Measurements from ENCODE around the gene NACC2.
"Not testable (repeated sequence)": the region's sequence is repeated elsewhere in the genome, so short reads cannot be mapped to it uniquely, and the experiment has no call there.

NACC2 gene

DNA sequence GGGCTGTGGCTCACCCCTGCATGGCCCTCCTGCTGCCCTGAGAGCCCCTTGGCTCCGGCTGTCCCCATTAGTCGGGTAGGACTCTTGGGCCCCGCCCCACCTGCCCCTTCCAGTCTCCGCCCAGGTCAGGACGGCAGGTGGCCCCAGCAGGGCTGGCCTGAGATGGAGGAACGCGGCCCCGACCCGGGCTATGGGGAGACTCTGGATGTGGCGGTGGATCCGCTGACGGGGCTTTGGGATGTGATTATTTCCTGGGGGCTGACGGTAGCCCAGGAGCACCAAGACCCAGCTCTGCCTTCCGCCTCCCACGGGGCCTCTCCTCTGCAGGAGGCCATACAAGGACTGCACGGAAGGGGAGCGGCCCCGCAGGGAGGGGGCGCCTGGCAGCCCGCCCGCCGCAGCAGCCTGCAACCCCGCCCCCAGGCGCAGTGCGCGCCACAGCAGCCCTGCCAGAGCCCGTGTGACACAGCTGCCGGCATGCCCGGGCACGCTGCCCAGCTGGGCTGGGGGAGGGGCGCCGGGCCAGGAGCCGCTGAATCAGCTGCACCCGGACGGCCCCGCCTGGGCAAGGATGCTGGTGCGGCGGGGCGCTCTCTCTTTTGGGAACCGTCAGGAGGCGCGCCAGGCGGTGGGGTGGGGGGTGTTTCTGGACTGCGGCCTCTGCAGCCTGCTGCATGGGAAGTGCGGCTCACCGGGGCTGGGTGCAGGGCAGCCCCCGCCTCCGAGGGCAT lies 14.4 kb upstream of the NACC2 start:
- peak; percentile 91 for DNase-seq

DNA sequence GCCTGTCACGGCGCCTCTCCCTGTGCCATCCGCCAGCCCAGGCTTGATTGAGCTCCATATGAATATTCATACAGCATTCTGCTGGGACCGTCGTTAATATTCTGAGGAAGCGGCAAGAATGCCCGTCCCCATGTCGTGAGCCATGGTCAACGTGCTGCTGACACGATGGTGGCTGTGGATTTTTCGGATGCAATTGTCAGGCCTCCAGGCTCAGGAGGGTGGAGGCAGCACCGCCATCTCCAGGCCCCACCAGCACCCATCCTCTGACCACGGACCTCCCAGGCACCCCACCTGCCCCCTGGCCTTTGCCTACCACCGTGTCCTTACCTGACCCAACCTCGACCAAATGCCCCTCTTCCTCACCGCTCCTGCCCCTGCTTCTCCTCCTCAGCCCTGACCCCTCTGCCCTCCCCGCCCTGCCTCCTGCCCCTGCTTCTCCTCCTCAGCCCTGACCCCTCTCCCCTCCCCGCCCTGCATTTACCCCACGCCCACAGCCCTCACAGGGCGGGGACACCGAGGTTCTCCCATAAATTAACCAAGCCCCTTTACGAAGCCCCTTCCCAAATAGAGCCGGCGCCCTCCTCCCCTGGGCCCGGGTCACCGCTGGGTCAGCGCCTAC lies 13.7 kb upstream of the NACC2 start:
- no peak for DNase-seq

DNA sequence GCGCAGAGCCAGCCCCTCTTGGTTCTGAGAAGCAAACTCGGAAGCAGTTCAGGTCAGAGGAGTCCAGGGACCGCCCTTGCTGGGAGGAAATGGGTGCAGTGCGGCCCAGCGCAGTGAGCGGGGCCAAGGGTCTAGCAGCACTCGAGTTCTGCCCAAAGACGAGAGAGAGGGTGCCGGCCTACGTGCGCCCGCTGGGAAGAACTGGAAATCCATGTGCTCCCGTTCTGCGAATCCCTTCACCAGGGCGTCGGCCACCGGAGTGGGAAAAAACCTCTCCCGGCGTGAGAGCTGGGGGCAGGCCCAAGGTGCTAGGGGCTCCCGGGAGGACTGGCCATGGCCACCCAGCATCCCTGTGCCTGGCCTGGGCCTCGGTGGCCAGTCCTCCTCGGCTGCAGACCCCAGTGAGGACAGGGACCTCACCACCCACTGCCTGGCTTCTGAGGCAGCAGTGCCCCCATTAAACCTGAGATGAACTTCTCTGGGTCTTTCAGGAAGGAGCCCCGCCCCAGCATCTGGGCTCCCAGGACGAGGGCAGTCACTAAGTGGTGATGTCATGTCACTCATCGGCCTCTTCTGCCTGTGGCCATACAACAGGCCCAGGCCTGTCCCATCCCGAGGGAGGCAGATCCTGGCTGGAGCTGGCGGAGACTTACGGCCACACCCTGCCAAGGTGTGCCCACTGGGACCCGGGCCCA lies 13.0 kb upstream of the NACC2 start:
- peak; percentile 32 for DNase-seq

DNA sequence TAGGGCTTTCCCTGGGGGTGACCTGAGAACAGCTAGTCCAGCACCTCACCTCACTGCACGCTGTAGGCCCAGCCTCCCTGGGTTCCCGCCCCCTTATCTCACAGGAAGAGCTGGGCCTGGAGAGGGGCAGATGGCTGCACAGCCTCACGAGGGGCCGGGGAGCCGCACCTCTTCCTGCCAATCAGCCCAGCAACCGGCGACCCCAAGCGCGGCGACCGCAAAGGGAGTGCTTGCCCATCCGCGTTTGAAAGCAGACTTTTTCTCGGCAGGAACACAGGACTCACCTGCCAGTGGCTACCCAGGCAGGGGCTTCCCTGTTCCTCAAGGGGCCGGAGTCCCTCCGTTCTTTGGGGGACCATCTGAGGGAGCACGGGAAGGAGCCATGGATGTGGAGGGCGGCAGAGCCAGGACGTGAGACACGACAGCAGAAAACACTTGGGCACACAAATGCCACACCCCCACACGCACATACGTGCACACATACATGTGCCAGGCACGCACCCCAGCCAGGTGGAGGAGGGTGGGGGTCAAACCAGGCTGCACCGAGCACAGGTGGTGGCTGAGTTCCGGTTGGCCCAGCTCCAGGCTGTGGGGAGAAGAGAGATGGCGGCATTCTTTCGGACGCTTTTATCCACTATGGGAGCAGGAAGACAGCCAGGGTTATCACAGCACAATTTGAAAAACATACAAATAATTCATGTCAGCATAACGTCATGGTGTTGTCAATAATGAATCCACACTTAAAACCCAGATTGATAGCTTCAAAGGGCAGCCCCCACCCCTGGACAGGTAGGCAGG lies 12.3 kb upstream of the NACC2 start:
- no peak for DNase-seq

DNA sequence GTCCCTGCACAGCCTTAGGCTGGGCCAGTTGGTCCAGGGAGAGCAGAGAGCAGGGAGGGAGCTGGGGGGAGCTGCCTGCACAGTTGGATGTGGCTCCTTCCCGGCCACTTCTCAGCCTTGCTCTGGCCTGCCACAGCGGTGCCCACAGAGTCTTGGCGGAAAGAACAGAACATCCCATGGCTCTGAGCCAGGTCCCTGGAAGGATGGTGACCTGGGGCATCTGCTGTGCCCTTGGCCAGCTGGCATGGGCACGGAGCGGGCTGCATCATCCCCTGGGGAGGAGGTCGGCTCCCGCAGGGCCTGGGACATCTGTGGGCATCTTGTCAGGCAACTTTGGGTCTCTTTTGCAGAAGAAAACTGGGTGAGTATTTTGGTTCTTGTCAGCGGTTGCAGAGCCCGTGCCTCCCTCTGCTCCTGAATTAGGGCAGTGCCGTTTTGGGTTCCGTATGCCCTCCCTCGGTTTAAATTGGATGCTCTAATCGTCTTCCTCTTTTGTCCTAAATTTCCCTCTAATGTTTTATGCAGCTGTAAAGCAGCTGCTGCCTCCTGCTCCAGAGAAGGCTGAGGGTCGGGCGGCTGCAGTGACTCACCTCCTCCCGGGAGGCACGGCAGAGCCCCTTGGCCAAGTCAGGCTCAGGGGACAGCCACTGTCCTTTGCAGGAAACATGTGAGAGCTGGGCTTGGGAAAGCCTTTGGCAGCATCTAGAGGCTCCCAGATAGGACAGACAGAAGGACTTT lies 10.5 kb upstream of the NACC2 start:
- no peak for DNase-seq

DNA sequence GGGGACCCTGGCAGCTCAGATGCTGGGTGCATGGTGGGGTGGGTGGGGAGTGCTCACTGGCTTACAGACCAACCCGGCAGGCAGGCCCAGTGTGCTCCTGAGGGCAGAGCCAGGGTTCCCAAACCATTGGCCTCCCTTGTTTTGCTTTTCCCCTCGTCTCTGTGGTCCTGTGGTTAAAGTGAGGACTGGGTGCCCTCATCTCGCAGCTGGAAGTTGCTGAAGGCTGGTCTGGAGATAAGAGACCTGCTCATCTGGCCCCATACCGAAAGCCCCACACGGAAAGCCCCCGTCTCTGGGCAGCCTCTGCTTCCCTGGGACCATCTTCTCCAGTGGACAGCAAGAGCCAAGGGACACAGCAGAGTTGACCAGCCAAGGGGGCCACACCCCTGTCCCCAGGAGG lies 9.8 kb upstream of the NACC2 start:
- no peak for DNase-seq

DNA sequence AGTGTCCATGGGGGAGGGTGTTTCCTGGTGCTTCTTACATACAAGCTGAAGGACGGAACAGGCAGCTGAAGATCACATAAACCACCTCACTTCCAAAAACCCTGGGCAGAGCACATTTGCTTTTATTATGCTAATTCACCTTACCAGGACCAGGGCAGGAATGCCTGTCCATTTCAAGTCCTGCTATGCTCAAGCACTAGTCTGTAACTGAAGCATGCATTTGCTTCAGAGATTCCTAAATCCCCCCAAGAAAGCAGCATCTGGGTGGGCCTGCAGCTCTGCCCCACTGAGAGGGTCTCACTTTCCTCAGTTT lies 9.4 kb upstream of the NACC2 start:
- DNase-seq, result no peak

DNA sequence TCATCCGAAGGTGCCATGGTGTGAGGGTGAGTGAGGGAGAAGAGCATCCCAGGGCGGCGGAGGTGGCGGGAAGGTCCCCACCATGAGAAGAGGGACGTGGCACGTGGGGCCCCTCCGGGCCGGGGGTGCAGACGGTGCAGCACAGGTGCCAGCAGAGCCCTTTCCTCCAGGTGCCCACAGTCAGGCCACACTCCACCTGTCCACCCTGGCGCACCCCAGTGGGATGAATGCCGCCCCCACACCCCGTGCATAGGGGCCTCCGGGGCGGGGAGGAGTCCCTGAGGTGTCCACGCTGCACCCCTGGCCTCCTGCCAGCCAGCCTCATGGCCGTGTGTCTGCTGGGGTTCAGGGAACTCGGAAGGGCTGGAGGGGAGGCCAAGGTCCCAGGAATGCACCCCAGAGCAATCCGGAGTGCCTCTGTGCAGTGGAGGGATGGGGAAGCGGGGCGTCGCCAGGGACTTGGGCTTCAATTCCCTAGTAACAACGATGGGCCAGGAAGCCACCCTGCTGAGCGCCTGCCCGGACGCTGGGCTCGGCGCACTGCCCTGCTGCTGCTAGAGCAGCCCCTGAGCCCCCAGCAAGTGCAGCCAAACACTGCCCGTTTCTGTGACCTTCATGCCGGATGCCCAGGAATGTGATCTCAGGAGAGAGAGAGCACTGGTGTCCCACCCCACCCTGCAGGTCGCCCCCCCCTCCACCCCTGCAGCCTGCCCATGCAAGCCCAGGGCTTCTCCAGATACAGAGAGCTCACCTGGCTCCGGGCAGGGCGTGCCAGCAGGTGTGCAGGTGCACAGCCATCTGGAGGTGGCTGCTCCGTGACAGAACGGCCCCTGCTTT lies 8.8 kb upstream of the NACC2 start:
- peak; percentile 91 for DNase-seq

DNA sequence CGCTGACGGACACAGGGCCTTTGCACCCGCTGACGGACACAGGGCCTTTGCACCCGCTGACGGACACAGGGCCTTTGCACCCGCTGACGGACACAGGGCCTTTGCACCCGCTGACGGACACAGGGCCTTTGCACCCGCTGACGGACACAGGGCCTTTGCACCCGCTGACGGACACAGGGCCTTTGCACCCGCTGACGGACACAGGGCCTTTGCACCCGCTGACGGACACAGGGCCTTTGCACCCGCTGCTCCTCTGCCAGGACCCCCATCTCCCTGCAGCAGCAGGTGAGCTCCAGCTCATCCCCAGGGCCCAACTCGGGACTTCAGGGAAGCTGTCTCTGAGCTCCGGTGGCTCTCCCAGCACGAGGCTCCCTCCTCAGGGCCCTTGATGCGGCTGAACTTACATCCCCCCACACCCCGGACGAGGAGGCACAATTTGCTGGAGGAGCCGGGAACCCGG lies 6.6 kb upstream of the NACC2 start:
- DNase-seq, result not testable (repeated sequence)

DNA sequence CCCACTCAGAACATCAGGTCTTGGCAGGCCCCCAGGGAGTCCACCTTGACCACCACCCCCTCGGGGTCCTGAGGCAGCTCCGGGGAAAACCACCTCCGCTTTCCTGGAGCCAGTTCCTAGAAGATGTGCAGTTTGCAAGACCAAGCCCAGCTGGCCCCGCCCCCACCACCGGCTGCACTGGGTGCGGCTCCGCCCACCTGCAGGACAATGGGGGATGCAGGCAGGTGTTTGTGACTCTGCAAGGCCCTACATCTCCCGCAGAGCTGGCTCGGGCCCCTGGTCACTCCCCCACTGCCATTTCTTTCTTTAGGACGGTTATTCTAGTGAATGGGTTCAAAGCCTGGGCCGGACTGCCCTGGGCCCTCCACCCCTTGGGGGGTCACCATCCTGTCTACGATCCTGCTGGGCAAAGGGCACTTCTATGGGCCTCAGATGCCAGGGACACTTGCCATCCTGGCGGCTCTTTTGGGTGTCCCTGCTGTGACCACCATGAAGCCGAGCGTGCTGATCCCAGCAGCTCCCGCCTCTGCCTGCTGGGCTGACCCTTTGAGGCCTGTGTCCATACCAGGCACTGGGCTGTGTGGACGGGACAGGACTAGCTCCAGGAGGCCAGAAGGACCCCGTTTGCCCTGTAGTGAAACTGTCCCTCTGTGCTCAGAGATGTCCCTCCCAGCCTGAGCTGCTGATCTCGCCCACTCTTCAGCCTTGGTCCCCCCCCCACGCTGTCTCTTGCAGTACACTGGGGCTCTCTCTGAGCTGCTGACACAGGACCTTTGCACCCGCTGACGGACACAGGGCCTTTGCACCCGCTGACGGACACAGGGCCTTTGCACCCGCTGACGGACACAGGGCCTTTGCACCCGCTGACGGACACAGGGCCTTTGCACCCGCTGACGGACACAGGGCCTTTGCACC lies 5.9 kb upstream of the NACC2 start:
- DNase-seq, result peak; percentile 93

DNA sequence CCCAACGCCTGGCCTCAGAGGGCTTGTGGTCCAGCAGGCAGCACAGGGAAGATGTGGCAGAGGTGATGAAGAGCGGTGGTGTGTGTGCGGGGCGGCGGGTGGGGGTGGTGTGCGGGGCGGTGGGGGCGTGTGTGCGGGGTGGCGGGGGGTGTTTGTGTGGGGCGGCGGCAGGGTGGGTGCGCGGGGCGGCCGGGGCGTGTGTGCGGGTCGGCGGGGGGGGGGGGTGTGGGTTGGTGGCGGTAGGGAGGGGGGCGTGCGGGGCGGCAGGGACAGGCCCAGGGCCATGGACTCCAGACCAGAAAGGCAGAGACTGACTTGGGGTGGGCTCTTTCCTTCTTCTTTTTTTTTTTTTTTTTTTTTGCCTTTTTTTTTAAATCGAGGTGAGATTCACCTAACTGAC lies 4.5 kb upstream of the NACC2 start:
- no peak for DNase-seq

DNA sequence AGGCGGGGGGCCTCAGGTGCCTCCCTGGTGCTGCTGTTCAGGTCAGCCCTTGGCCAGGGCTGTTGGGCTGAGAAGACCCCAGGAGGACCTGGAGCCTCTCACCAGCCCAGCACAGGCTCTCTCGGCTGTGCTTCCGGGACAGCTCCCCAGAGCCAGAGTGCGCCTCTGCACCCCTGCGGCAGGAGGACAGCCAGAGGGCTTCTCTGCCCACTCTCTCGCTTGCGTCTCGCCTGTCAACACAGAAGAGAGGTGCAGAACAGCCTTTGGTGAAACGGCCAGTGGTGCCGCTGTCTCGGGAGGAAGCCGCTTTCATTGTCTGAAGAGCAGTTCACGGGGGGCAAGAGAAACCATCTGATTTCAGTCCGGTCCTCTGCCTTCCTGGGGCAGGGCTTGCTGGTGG lies 3.8 kb upstream of the NACC2 start:
- DNase-seq, result no peak

DNA sequence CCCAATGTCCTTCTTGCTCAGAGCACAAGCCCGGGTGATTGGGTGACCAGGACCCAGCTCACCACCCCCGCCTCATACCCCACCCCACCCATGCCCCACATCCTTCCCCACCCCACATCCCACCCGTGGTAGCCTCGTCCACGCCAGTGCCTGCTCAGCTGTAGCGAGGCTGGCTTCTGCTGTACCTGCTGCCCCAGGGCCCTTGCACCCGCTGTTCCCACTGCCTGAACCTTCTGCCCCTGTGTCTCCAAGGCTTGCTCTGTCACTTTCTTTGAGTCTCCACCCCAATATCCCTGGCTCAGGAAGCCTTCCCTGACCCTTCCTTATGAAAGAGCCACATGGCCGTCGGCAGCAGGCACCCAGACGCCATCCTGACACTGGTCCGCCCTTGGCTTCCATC lies 3.1 kb upstream of the NACC2 start:
- DNase-seq, result no peak

DNA sequence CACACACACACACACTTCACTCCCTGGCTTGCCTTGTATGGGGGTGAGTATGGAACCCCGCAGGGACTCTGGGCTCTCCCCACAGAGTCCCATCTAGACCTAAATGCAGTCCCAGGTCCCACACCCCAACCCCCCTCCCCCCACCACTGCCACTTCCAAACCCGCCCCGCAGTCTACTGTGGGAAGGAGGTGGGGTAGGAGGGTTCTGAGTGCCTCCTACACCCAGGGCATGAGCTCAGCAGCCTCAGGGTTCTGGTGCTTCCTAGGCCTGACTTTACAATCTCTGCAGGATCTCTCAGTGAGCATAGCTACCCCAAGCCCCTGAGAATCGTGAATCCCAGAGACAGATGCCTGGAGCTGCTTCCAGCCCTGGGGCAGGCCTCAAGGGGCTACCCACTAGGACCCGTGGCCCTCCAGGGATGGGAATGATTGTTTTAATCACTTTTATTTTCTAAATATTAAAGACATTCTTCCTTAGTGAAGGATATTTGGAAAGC lies 1.5 kb upstream of the NACC2 start:
- no peak for DNase-seq

DNA sequence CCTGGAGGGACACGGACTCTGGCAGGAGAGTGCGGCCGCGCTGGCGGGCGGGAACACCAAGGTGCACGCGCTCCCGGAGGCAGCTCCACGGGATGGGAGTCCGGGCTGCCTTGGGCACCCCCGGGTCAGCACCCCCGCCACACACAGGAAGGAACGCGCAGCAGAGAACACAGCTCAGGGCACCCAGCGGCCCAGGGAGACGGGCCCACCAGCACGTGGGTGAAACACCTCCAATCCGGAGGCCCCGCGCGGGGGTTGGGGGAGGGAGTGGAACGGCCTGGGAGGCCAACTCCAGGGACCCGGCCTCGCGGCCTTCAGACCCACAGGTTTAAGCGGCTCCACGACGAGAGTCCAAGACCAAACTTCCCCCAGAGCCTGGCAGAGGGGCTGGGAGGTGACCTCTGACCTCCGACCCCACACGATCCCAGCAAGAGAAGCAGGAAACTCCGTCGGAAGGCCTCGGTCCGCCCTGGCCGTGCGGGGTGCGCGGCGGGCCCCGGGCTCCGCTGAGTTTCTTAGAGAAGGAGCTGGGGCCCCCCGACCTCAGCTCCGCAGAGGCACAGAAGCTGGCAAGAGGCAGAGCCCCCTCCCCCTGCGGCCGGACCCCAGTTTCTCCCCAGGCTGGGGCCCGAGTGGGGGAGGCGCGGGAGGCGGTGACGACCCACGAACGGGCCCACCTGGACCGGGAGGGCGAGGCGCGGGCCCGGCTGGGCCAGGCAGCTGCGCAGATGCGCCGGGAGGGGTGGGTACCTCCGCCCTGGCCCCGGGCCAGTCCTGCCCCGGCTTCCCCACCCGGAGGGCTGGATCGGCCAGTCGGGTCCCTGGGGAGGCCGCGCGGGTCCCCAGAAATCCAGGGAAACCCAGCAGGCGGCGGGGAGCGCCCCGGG lies 851 bp downstream of the NACC2 start:
- DNase-seq, result peak; percentile 14

DNA sequence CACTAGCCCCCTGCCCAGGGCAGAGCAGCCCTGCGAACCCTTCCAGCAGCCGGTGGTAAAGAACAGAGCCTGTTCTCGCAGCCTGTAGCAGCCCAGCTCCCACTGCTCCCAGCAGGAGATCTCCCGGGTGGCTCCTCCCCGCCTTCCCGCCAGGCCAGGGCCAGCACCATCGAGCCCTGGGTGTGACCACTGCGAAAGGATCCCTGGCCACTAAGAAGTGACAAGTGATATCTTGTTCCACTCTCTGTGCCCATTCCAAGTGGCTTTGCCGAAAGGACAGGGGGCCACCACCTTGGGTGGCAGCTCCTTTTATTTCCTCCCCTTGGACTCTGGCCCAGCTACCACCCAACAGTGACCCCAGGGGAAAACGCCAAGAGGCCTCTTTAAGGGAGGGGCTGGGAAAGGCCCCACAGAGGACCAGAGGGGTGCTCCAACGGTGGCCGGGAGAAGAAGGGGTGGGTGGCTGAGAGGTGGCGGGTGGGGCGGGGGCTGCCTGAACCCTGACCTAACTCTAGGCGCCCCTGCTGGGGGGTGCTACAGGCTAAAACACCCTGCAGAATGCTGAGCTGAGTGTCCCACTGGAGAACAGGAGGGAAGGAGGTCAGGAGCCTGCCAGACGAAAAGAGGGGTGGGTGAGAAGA lies 1.6 kb downstream of the NACC2 start:
- peak; percentile 22 for DNase-seq

DNA sequence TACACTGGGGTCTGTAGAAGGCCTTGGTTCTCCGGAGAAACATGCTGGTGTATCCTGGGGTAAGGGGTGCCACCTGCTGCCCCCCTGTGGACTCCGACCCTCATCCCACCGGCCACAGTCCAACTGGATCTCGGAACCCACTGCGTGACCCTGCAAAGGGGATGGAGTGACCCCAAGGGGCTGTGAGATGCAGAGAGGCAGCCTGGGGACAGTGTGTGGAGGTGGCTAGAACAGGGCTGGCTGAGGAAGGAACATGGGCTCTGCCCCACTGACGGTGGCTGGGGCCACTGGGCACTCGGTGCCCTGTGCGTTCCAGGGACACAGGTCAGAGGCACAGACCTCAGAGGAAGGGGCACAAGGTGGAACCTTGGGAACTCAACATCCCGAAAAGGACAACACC lies 2.3 kb downstream of the NACC2 start:
- DNase-seq, result no peak

DNA sequence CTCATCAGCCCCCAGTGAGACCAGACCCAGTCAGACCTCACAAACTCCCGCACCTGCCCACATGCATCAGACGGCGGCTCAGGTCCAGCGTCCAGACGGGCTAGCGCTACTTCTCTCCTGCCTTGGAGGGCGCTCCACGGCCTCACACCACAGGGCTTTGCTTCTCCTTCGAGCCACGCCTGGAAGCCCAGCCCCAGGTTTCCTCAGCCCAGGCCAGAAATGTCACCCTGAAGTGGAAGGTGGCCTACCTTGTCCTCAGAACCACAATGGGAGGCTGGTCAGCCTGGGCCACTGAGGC lies 2.8 kb downstream of the NACC2 start:
- DNase-seq, result no peak
